ENCODE results near the gene GJC1.

Gene GJC1

GRCh38 chr17:44848257-44848795 lies 18.2 kb upstream of the GJC1 start:
- in situ Hi-C loops (cut with MboI; ENCODE audit: low pct_unique_long_range_greater_than_20kb, low sequenced_read_pairs, unreplicated experiment): no loop called here
- no peak for DNase-seq (ENCODE audit: low spot score)

GRCh38 chr17:44847586-44847985 lies 17.5 kb upstream of the GJC1 start, which contains the start of gene HIGD1B:
Gene HIGD1B, plus strand, starts transcription at chr17:44847883. Its CDS starts 270 bp downstream, at chr17:44848153.
- in situ Hi-C loops (cut with MboI; ENCODE audit: low pct_unique_long_range_greater_than_20kb, low sequenced_read_pairs, unreplicated experiment): no loop called here
- DNase-seq (ENCODE audit: low spot score): no peak
- TF ChIP-seq CTCF (IDR thresholded peaks at IDR 0.05; ENCODE audit: extremely low read depth, insufficient read depth, missing control alignments): no peak

More at GRCh38 chr17:44848257-44848795, 18.2 kb upstream of the GJC1 start:
- TF ChIP-seq CTCF (IDR thresholded peaks at IDR 0.05; ENCODE audit: extremely low read depth, insufficient read depth, missing control alignments): no peak

GRCh38 chr17:44846206-44846605 lies 16.1 kb upstream of the GJC1 start:
- TF ChIP-seq CTCF (IDR thresholded peaks at IDR 0.05; ENCODE audit: extremely low read depth, insufficient read depth, missing control alignments): no peak
- DNase-seq (ENCODE audit: low spot score): no peak
- in situ Hi-C loops (cut with MboI; ENCODE audit: low pct_unique_long_range_greater_than_20kb, low sequenced_read_pairs, unreplicated experiment): no loop called here

GRCh38 chr17:44844390-44844830 lies 14.3 kb upstream of the GJC1 start:
- in situ Hi-C loops (cut with MboI; ENCODE audit: low pct_unique_long_range_greater_than_20kb, low sequenced_read_pairs, unreplicated experiment): no loop called here
- no peak for TF ChIP-seq CTCF (IDR thresholded peaks at IDR 0.05; ENCODE audit: extremely low read depth, insufficient read depth, missing control alignments)
- DNase-seq (ENCODE audit: low spot score): no peak

GRCh38 chr17:44842748-44843147 lies 12.7 kb upstream of the GJC1 start:
- no peak for TF ChIP-seq CTCF (IDR thresholded peaks at IDR 0.05; ENCODE audit: extremely low read depth, insufficient read depth, missing control alignments)
- in situ Hi-C loops (cut with MboI; ENCODE audit: low pct_unique_long_range_greater_than_20kb, low sequenced_read_pairs, unreplicated experiment): no loop called here
- DNase-seq (ENCODE audit: low spot score): no peak

- TF ChIP-seq CTCF (IDR thresholded peaks at IDR 0.05; ENCODE audit: extremely low read depth, insufficient read depth, missing control alignments): no peak
- in situ Hi-C loops (cut with MboI; ENCODE audit: low pct_unique_long_range_greater_than_20kb, low sequenced_read_pairs, unreplicated experiment): no loop called here
- DNase-seq (ENCODE audit: low spot score): peak; percentile 10
Observed at GRCh38 chr17:44840936-44841335, 10.8 kb upstream of the GJC1 start.
